Neuronal stem cell (in vitro differentiated cells): Measurements from ENCODE around the gene YWHAQ.
A peak's percentile ranks its signal among the peaks of the same experiment; 100 is the strongest.
"Not testable (repeated sequence)": the region's sequence is repeated elsewhere in the genome, so short reads cannot be mapped to it uniquely, and the experiment has no call there.

Source experiments
- DNase-seq: peaks from one replicate; pipeline ENCODE4 v3.0.0-alpha.2; 2013; ENCODE audit warnings: low spot score
- H2AFZ ChIP-seq: one replicate; pipeline ENCODE4 v1.6.1; 2013; ENCODE audit warnings: mild to moderate bottlenecking, low read length, inconsistent platforms
- H2AK5ac ChIP-seq: 2 replicates; pipeline ENCODE4 v1.6.1; 2013; ENCODE audit warnings: low read depth, mild to moderate bottlenecking, inconsistent platforms, low read length, moderate library complexity, mixed read lengths
- H2BK120ac ChIP-seq: 2 replicates; pipeline ENCODE4 v1.6.1; 2013; ENCODE audit warnings: low read depth, mild to moderate bottlenecking, inconsistent platforms, low read length, moderate library complexity, mixed read lengths
- H2BK12ac ChIP-seq: one replicate; pipeline ENCODE4 v1.6.1; 2013; ENCODE audit warnings: low read length, inconsistent platforms
- H2BK15ac ChIP-seq: 2 replicates; pipeline ENCODE4 v1.6.1; 2013; ENCODE audit warnings: mild to moderate bottlenecking, low read length, inconsistent platforms, mixed read lengths
- H2BK5ac ChIP-seq: one replicate; pipeline ENCODE4 v1.6.1; 2013; ENCODE audit warnings: inconsistent platforms, mild to moderate bottlenecking, low read length, moderate library complexity
- H3K14ac ChIP-seq: one replicate; pipeline ENCODE4 v1.6.1; 2013; ENCODE audit warnings: low read length, inconsistent platforms
- H3K18ac ChIP-seq: 2 replicates; pipeline ENCODE4 v1.6.1; 2013; ENCODE audit warnings: low read length, inconsistent platforms
- H3K23ac ChIP-seq: 2 replicates; pipeline ENCODE4 v1.6.1; 2013; ENCODE audit warnings: low read depth, mild to moderate bottlenecking, mixed read lengths, low read length, inconsistent platforms; ENCODE audit not compliant: poor library complexity
- H3K27ac ChIP-seq: replicated peaks from 3 replicates; pipeline ENCODE4 v1.5.1; 2013; ENCODE audit warnings: low read length, inconsistent platforms
- H3K27me3 ChIP-seq, 3 experiments: 2 replicates each; pipeline ENCODE4 v1.6.1; 2013; ENCODE audit warnings: low read length in 3 of 3, mild to moderate bottlenecking in 2 of 3, inconsistent platforms in 1 of 3, low read depth in 1 of 3, mixed read lengths in 1 of 3, moderate library complexity in 1 of 3; ENCODE audit not compliant: control insufficient read depth in 3 of 3, insufficient read depth in 3 of 3
- H3K36me3 ChIP-seq, 2 donors: replicated peaks in 1 of 2; 2 replicates each; pipeline ENCODE4 v1.6.1; 2013; ENCODE audit warnings: low read length in 2 of 2; ENCODE audit not compliant: control insufficient read depth in 2 of 2, insufficient read depth in 2 of 2
- H3K4ac ChIP-seq: 2 replicates; pipeline ENCODE4 v1.6.1; 2013; ENCODE audit warnings: inconsistent platforms, mild to moderate bottlenecking, low read length, moderate library complexity
- H3K4me1 ChIP-seq, 2 donors: 1 replicate in 1 of 2; 2 replicates in 1 of 2; pipeline ENCODE4 v1.6.1; 2013; ENCODE audit warnings: low read length in 2 of 2, low read depth in 1 of 2; ENCODE audit not compliant: control insufficient read depth in 2 of 2, insufficient read depth in 1 of 2
- H3K4me2 ChIP-seq: one replicate; pipeline ENCODE4 v1.6.1; 2013; ENCODE audit warnings: mild to moderate bottlenecking, low read length, inconsistent platforms; ENCODE audit not compliant: insufficient read depth, poor library complexity, severe bottlenecking
- H3K4me3 ChIP-seq, 2 donors: 2 replicates each; pipeline ENCODE4 v1.5.1; 2013; ENCODE audit warnings: low read length in 2 of 2, mild to moderate bottlenecking in 2 of 2, inconsistent platforms in 1 of 2, moderate library complexity in 1 of 2
- H3K79me1 ChIP-seq: one replicate; pipeline ENCODE4 v1.6.1; 2013; ENCODE audit warnings: low read depth, mild to moderate bottlenecking, inconsistent platforms, low read length, moderate library complexity
- H3K9ac ChIP-seq: one replicate; pipeline ENCODE4 v1.6.1; 2013; ENCODE audit warnings: mild to moderate bottlenecking, low read depth, low read length, inconsistent platforms; ENCODE audit not compliant: poor library complexity
- H3K9me3 ChIP-seq, 2 donors: replicated peaks in 1 of 2; 2 replicates each; pipeline versions ENCODE3 to v1.6.1; 2013; ENCODE audit warnings: low read length in 2 of 2, mild to moderate bottlenecking in 2 of 2, inconsistent platforms in 1 of 2, low read depth in 1 of 2, mixed read lengths in 1 of 2, moderate library complexity in 1 of 2; ENCODE audit not compliant: control insufficient read depth in 2 of 2, insufficient read depth in 1 of 2
- H4K8ac ChIP-seq: one replicate; pipeline ENCODE4 v1.6.1; 2013; ENCODE audit warnings: low read depth, mild to moderate bottlenecking, inconsistent platforms, low read length, moderate library complexity
- H4K91ac ChIP-seq: one replicate; pipeline ENCODE4 v1.6.1; 2013; ENCODE audit warnings: low read length, low read depth, mild to moderate bottlenecking, inconsistent platforms; ENCODE audit not compliant: poor library complexity
- WGBS, 2 donors: extraction: QIAGEN DNeasy Blood & Tissue Kit; methylation state at CpG; one replicate each; pipeline ENCODE4 v1.1.7; 2013; ENCODE audit warnings: missing lambda C conversion rate in 2 of 2, mixed read lengths in 1 of 2; ENCODE audit not compliant: insufficient read length in 2 of 2, insufficient replicate concordance in 1 of 2; ENCODE audit errors: extremely low coverage in 2 of 2; 5-methylcytosine and 5-hydroxymethylcytosine counted together

The YWHAQ gene

DNA sequence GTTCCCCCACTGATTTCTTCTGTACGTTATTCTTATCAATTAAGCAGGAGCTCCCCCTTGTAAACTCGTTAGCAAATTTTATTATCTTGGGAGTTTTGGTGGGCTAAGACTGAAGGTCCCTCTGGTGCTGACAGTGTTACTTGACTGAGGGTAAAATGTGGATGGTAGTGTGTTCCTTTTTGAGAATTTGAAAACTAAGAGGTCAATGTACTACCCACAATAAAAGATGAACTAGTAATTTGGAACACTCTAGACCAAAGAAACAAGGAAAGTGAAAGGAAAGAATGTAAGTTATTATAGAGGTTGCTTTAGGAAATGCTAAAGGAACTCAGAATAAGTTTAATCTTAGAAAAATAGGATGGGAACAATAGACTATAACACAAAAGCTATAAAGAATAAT is 35.1 kb downstream of the YWHAQ start:
- no CpG with 5 or more reads among the region's 2 CpGs for WGBS, 2 donors
- no peak overlapping the region for H4K8ac ChIP-seq
- H3K79me1 ChIP-seq, result peaks cover 8% of the 10 kb centered on the region
- H3K36me3 ChIP-seq, result peaks cover 10 to 85% of the 10 kb centered on the region in 2 donors
- no peak overlapping the region for H3K23ac ChIP-seq
- no peak overlapping the region for H3K27ac ChIP-seq
- no peak overlapping the region for H4K91ac ChIP-seq
- no peak overlapping the region for H3K4ac ChIP-seq
- H3K4me2 ChIP-seq, result no peak overlapping the region
- no peak overlapping the region for H3K18ac ChIP-seq
- H2AK5ac ChIP-seq, result no peak overlapping the region
- H3K14ac ChIP-seq, result no peak overlapping the region
- H2BK120ac ChIP-seq, result no peak overlapping the region
- H2AFZ ChIP-seq, result no peak overlapping the region
- H3K9me3 ChIP-seq, result peaks cover 9 to 28% of the 10 kb centered on the region in 2 donors
- no peak overlapping the region for H3K4me3 ChIP-seq
- H2BK12ac ChIP-seq, result no peak overlapping the region
- H2BK5ac ChIP-seq, result no peak overlapping the region
- DNase-seq, result no peak
- H3K27me3 ChIP-seq, result no peaks in the 10 kb centered on the region
- H3K4me1 ChIP-seq, result peaks cover 3 to 6% of the 10 kb centered on the region in 2 donors
- no peak overlapping the region for H2BK15ac ChIP-seq
- H3K9ac ChIP-seq, result no peak overlapping the region

GRCh38 chr2:9595256-9595655 is 35.5 kb downstream of the YWHAQ start:
- H3K23ac ChIP-seq, H4K8ac ChIP-seq, H3K4me1 ChIP-seq, H3K4me3 ChIP-seq, H2BK5ac ChIP-seq, H3K4ac ChIP-seq, DNase-seq, H3K27me3 ChIP-seq, H3K79me1 ChIP-seq, H3K9ac ChIP-seq, H2AK5ac ChIP-seq, H3K18ac ChIP-seq, H2BK120ac ChIP-seq, H3K4me2 ChIP-seq, H3K27ac ChIP-seq, H3K14ac ChIP-seq, H2BK12ac ChIP-seq, H4K91ac ChIP-seq, H2BK15ac ChIP-seq, H2AFZ ChIP-seq: not testable (repeated sequence)
- Histone ChIP-seq H3K9me3 (peaks cover 9 to 24% of the 10 kb centered on the region in 2 donors), H3K36me3 (peaks cover 10 to 85% of the 10 kb centered on the region in 2 donors)
- no CpG with 5 or more reads among the region's 6 CpGs for WGBS, 2 donors

DNA sequence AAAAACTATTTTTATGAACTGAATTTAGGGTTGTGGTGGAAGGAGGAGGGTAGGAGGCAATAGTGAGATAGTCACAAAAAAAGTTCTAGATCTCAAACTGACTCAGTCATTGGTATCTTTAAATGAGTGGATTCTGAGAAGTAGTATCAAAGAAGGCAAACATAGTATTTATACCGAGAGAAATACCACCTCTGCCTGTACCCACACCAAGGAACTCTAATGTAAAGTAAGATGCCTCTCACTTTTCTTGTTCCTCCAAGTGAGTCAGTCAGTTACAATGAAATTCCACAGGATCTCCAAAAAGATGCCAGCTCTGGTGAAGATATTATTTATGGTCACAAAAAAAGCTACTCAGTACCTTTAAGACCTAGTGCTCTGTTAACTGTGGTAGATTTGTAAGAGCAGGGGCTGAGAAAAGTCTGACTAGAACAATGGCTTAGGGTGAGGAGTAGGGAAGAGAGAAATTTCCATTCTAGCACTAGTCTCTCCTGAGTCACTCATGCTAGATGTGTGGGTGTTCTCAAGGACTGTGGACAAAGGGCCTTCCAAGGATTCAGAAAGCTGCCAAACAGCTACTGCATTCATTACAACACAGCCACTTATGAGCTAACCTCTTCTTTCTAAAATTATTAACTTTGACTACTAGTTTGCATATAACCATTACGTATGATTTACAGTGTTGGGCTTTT is 36.3 kb downstream of the YWHAQ start:
- Histone ChIP-seq H3K36me3 (peaks cover 7 to 85% of the 10 kb centered on the region in 2 donors), H2AFZ (no peak overlapping the region), H3K23ac (no peak overlapping the region), H4K91ac (no peak overlapping the region), H4K8ac (no peak overlapping the region), H3K14ac (no peak overlapping the region), H3K27ac (peak overlapping the region; percentile 34), H3K18ac (no peak overlapping the region), H2BK12ac (no peak overlapping the region), H3K79me1 (peaks cover 6% of the 10 kb centered on the region), H2AK5ac (no peak overlapping the region), H3K4me3 (no peak overlapping the region), H2BK15ac (no peak overlapping the region), H3K4me1 (peaks cover 3 to 6% of the 10 kb centered on the region in 2 donors), H3K27me3 (no peaks in the 10 kb centered on the region), H3K4ac (no peak overlapping the region), H3K9me3 (peaks cover 6 to 16% of the 10 kb centered on the region in 2 donors), H3K9ac (no peak overlapping the region), H2BK120ac (no peak overlapping the region), H3K4me2 (no peak overlapping the region), H2BK5ac (no peak overlapping the region)
- no CpG with 5 or more reads among the region's 2 CpGs for WGBS, 2 donors
- no peak for DNase-seq

DNA sequence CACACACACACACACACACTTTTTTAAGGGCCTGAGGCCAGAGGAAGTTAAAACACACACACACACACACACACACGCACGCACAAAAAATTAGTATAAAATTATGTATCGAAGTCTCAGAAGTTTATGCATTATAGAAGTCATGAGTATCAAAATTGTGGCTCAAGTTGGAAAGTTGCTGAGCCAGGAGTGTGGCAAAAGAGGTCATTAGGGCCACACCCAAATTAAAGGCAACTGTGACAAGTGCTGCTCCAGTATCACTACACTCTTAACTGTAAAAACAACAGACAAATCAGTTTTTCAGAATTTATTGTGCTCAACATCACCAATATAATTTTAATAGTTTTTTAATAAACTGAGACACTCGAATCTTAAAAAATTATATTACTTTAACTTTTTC is 36.9 kb downstream of the YWHAQ start:
- Histone ChIP-seq H4K8ac (no peak overlapping the region), H2AK5ac (no peak overlapping the region), H3K27ac (no peak overlapping the region), H3K14ac (no peak overlapping the region), H2BK5ac (no peak overlapping the region), H3K4me2 (no peak overlapping the region), H3K4ac (no peak overlapping the region), H2BK15ac (no peak overlapping the region), H3K4me3 (no peak overlapping the region), H3K36me3 (peaks cover 5 to 85% of the 10 kb centered on the region in 2 donors), H3K9ac (no peak overlapping the region), H3K4me1 (peaks cover 3 to 6% of the 10 kb centered on the region in 2 donors), H3K9me3 (peaks cover 4 to 10% of the 10 kb centered on the region in 2 donors), H3K23ac (no peak overlapping the region), H2BK12ac (no peak overlapping the region), H3K18ac (no peak overlapping the region), H4K91ac (no peak overlapping the region), H2AFZ (no peak overlapping the region), H2BK120ac (no peak overlapping the region), H3K27me3 (no peaks in the 10 kb centered on the region), H3K79me1 (peaks cover 6% of the 10 kb centered on the region)
- WGBS, 2 donors, result 100% methylated on average over 1 of the region's 4 CpGs; no CpG with 5 or more reads in 1 of the 2 donors
- DNase-seq, result no peak
